ENCODE results near the gene GRM4.
"Not testable (repeated sequence)": the region's sequence is repeated elsewhere in the genome, so short reads cannot be mapped to it uniquely, and the experiment has no call there.

GRM4 gene

GRCh38 chr6:34045771-34046170, 100.1 kb downstream of the GRM4 start:
- no peak for DNase-seq (ENCODE audit: low read depth in 2 of 2)

- no peak for DNase-seq (ENCODE audit: low read depth in 2 of 2)
These were observed 100.8 kb downstream of the GRM4 start for GRCh38 chr6:34044945-34045595.

- DNase-seq (ENCODE audit: low read depth in 2 of 2), result no peak
These were observed 102.5 kb downstream of the GRM4 start for GRCh38 chr6:34043359-34043758.

GRCh38 chr6:34041998-34042397, 103.9 kb downstream of the GRM4 start:
- not testable (repeated sequence) for DNase-seq (ENCODE audit: low read depth in 2 of 2)

GRCh38 chr6:34041385-34041784, 104.5 kb downstream of the GRM4 start:
- no peak for DNase-seq (ENCODE audit: low read depth in 2 of 2)

GRCh38 chr6:34039943-34040342, 105.9 kb downstream of the GRM4 start:
- no peak for DNase-seq (ENCODE audit: low read depth in 2 of 2)

- no peak for DNase-seq (ENCODE audit: low read depth in 2 of 2)
These were observed 108.7 kb downstream of the GRM4 start for GRCh38 chr6:34037151-34037550.

GRCh38 chr6:34036357-34037069, 109.4 kb downstream of the GRM4 start:
- DNase-seq (ENCODE audit: low read depth in 2 of 2), result no peak

- DNase-seq (ENCODE audit: low read depth in 2 of 2), result no peak
These were observed 110.1 kb downstream of the GRM4 start for GRCh38 chr6:34035704-34036356.

- no peak for DNase-seq (ENCODE audit: low read depth in 2 of 2)
These were observed 110.7 kb downstream of the GRM4 start for GRCh38 chr6:34035161-34035560.

- no peak for DNase-seq (ENCODE audit: low read depth in 2 of 2)
These were observed 113.0 kb downstream of the GRM4 start for GRCh38 chr6:34032856-34033255.

- DNase-seq (ENCODE audit: low read depth in 2 of 2), result no peak
These were observed 114.1 kb downstream of the GRM4 start for GRCh38 chr6:34031625-34032383.

- DNase-seq (ENCODE audit: low read depth in 2 of 2), result no peak
These were observed 114.9 kb downstream of the GRM4 start for GRCh38 chr6:34030831-34031624.

GRCh38 chr6:34029489-34030280, 116.2 kb downstream of the GRM4 start:
- DNase-seq (ENCODE audit: low read depth in 2 of 2), result no peak

GRCh38 chr6:34028691-34029360, 117.1 kb downstream of the GRM4 start:
- DNase-seq (ENCODE audit: low read depth in 2 of 2), result no peak

GRCh38 chr6:34027939-34028441, 117.9 kb downstream of the GRM4 start:
- DNase-seq (ENCODE audit: low read depth in 2 of 2), result no peak

- peak; percentile 34 to 51 for DNase-seq (ENCODE audit: low read depth in 2 of 2)
These were observed 118.4 kb downstream of the GRM4 start for GRCh38 chr6:34027445-34027936.

- no peak for DNase-seq (ENCODE audit: low read depth in 2 of 2)
These were observed 120.0 kb downstream of the GRM4 start for GRCh38 chr6:34025861-34026260.

- DNase-seq (ENCODE audit: low read depth in 2 of 2), result no peak
These were observed 120.6 kb downstream of the GRM4 start for GRCh38 chr6:34025112-34025807.

All from stimulated activated CD8-positive, alpha-beta memory T cell treated with anti-CD3 and anti-CD28 coated beads, Interleukin-7, amount 100 ng/mL, for 1 hour (primary cell).